HG03025 (cell line): ENCODE results near the gene KDM4B.

Experiments used
- ATAC-seq: cut with Tn5 transposase; IDR thresholded peaks from one replicate; pipeline ENCODE4 v1.9.1; 2021; ENCODE audit warnings: mild to moderate bottlenecking, moderate library complexity; ENCODE audit not compliant: unreplicated experiment, low FRiP score

KDM4B gene

DNA sequence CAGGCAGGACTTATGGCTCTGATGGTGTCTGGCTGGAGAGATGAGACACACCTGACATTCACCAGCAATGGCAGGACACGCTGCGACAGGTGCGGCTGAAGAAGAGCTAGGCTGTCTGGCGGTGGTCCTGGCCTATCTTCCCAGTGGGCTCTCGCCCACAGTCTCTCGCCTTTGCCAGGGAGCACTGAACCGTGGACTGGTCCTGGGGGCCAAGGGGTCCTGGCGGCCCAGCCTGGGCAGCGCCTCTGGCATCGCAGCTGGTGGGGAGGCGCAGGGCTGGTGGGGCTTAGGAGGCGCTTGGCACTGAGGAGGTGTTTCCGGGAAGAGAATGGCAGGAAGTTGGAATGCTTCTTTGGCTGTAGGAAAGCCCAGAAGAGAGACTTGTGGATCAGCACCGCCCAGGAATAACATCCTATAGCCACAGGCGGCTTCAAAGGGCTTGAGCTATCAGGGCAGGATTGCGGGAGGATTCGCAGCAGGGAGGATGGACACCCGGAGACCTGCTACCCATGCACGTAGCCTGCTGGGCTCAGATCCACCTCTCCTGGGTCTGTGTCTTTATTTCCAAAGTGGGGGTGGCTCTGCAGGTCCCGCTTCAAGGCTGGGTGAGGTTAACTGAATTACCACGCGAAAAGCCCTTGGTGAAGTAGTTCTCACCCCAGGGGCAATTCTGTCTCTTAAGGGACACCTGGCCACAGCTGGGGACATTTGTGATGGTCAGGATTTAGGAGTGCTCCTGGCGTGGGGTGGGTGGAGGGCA is 14.6 kb downstream of the KDM4B start:
- no peak for ATAC-seq

DNA sequence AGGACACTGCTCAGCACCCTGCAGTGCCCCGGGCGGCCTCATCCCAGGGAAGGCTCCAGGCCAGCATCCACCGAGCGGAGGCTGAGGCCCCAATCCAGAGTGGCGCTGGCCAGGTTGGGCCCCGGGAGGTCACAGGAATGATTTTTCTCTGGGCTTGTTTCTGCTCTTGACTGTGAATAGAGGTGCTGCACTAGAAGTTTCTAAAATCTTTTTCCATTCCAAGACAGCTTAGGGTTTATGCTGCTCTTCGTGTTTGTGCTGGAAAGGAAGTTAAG is 15.1 kb downstream of the KDM4B start:
- ATAC-seq: no peak

DNA sequence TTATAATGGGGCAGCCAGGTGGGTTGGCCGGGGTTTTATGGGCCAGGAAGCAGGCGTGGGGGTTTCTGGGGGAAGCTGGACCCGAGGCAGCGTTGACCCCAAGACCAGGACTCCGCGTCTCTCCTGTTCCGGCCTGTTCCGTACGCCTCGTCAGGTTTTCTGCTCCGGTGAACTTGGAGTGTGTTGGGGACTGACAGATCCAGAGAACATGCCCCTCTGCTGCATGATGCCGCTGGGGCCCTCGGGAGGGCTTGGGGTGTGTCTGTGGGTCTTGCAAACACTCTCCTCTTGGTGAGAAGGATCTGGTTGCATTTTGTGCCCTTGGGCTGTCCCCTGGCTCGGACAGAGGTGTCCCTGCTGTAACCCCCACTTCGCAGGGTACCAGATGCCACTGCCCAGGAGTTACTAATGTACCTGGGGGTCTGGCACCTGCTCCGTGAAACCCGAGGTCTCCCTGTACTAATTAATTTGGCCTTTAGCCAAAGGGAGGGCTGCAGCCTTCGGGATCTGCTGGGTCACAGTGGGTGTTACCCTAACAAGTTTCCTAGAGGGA is 15.6 kb downstream of the KDM4B start:
- ATAC-seq: no peak

DNA sequence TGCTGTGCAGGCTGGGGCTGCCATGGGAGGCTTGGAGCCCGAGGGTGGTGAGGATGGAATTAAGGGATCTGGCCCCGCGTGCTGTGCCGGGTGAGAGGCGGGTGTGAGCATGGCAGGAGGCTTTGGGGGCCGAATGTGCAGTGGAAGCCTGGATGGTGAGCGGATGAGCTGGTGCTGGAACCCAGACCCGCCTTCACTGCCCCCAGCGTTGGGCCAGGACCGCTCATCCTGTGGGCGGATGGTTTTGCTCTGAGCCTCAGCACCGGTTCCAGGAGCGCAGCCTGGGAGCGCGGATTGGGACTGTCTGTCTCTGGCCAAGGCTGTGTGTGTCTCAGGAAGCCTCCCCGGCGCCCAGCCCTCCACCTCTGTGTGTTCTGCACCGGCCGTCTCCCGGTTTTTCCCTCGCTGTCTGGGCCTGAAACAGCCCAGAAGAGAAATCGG is 16.7 kb downstream of the KDM4B start:
- no peak for ATAC-seq

DNA sequence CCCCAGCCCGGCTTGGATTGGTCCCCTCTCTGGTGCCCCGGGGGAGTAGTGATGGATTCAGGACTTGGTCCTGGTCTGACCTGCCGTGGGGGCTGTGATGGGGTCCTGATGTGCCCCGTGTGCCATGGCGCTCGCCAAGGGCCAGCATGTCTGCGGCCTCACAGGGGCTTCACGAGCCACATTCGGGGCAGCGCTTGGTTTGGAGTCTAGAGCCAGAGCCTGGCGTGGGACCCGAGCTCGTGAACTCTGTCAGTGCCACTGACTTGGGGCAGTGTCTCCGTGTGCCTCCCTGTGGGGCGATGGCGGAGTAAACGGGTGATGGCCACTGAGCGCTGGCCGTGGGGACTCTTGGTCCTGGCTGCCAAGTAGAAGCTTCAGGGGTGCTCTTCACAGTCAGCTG is 17.1 kb downstream of the KDM4B start:
- ATAC-seq: no peak

DNA sequence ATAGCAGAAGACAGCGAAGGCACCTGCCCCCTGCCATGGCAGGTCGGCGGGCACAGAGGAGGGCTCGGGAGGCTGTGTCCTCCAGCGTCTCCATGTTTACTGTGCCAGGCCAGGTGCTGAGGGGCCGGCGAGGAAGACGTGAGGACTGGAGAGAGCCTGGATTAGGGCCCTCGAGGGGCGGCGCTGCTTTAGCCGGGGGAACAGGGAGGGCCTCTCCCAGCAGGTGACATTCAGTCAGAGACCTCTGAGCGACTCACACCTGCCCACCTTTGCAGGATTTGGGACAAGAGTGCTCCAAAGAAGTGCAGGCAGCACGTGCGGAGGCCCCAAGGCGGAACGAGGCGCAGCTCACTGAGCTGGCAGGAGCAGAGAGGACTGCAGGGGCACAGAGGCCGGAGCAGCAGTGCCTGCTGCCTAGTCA is 17.6 kb downstream of the KDM4B start:
- no peak for ATAC-seq

DNA sequence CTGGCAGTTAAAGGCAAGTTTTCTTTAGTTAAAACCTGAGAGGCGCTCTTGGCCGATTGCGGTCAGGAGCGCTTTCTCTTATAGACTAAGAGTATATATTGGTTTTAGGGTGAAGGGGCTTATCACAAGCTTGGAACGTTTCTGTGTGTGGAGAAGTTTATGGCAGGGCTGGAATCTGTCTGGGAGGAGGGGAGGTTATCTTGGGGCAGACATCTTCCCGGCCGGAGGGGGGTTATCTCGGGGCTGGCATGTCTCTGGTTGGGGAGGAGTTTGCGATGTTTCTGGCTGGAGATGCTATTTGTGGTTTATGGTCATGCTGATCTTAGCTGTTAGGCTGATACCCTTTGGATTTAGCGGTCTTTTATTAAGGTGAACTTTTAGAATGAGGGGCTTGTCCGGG is 18.3 kb downstream of the KDM4B start:
- no peak for ATAC-seq

DNA sequence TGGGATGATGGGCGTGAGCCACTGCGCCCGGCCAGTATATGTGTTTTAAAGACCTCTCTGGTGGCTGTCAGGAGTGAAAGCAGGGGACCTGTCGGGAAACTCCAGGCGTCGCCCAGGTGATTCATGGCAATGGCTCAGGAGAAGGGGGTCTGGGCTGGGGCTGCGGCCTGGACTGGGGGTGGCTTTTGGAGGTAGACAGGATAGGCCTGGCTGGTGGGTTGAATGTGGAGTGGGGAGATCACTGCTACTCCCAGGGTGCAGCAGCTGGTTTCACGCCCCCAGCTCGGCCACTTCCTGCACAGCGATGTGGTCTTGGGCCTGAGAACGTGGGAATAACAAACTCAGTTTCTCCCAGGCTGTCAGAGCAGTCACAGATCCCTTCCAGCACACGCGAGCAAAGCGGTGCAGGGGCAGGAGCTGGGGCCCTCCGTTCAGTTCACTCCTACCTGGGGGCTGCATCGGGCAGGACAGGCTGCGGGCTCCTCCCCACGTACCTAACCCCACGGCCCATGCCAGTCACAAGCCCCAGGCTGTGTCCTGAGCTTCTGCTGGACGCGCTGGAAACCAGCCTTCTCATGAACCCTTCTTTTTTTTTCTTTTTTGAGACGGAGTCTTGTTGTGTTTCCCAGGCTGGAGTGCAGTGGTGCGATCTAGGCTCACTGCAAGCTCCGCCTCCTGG is 18.9 kb downstream of the KDM4B start:
- ATAC-seq: no peak

DNA sequence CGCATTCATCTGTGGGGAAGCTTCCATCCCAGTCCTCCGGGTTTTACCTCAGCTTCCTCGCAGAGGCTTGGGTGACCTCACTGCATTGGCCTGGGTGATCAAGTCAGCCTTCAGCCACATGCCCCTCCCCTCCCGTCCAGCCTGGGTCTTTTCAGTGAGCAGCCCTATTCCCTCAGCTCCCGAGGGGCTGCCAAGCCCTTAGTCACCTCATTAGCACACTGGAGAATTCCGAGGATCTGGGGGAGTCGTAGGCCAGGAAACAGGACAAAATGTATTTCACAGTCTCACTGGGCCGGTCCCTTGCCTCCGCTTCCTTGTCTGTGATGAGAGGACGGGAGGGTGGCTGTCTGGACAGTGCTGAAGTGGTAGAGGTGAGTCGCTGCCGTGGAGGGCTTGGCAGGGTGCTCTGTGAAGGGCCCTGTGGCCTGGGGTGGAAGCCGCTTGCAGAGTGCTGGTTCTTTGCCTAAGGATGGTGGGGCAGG is 19.9 kb downstream of the KDM4B start:
- ATAC-seq: no peak

DNA sequence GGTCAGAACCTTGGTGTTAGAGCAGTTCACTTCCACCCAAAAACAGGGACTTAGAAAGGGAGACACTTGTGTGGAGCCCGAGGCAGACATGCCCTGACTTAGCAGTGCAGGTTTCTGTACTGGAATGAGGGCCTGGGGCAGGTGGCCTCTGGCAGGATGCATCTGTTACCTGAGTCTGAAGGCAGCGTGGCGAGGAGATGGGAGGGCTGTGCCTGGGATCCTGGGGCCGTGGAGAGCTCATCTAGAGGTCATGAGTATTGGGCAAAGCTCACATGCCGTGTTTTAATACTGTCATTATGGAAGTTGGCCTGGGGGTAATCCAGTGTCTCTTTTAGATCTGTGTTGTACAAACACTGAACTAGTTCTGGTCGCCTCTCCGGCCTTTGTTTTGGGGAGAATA is 21.4 kb downstream of the KDM4B start:
- ATAC-seq: no peak

DNA sequence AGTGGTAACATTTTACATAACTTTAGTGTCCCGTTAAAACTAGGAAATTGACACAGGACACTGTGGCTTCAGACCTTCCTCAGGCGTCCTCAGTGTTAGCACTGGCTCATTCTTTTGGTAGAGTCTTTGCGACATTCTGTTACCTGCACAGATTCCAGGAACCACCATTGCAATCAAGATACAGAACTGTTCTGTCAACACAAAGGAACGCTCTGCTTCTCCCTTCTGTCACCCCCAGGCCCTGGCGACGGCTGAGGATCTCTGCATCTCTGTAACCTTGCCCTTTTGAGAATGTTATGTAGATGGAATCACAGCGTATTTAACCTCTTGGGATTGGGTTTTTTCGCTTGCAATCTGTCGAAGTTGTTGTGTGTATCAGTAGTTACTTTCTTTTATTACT is 22.6 kb downstream of the KDM4B start:
- no peak for ATAC-seq

DNA sequence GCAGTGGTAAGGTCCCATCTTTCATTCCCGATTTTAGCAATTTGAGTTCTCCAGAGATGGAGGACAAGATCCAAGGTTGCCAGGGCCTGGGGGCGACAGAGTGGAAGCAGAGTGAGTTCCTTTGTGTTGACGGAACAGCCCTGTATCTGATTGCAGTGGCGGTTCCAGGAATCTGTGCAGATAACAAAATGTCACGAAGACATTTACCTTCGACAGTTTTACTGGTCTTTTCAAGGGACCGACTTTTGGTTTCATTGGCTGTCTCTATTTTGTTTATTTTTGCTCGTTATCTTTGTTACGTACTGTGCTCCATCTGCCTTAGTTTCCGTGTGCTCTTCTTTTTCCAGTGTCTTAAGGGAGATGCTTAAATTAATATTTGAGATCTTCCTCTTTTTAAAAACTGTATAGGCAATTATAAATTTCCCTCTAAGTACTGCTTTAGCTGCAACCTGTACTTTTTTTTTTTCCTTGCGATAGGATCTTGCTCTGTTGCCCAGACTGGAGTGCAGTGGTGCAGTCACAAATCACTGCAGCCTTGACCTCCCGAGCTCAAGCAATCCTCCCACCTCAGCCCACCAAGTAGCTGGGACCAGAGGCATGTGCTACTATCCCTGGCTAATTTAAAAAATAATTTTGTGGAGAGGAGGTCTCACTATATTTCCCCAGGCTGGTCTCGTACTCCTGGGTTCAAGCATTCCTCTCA is 23.2 kb downstream of the KDM4B start:
- ATAC-seq: no peak

DNA sequence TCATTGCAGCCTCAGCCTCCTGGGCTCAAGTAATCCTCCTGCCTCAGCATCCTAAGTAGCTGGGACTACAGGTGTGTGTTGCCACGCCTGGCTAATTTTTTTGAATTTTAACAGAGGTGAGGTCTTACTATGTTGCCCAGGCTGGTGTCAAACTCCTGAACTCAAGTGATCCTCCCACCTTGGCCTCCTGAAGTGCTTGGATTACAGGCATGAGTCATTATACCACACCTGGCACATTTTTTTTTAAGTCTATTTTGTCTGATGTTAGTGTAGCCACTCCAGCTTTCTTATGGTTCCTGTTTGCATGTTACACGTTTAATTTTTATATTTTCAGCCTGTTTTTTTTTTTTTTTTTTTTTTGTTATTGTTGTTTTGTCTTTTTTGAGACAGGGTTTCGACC is 24.8 kb downstream of the KDM4B start:
- ATAC-seq: no peak

DNA sequence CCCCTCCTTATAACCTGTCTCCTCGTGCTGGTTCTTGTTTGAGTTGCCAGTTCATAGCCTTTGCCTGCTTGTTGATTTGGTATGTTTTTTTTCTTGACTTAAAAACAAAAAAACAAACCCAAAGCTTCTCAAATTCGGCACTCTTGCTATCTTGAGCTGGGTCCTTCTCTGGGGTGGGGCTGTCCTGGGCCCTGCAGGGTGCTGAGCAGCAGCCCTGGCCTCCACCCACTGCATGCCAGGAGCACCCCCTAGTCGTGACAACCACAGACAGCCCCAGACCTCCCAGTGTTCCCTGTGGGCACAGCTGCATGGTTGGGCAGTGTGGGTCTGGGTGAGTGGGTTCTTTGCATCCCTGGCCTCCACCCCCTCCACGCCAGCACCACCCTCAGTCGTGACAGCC is 27.8 kb downstream of the KDM4B start:
- ATAC-seq: no peak

DNA sequence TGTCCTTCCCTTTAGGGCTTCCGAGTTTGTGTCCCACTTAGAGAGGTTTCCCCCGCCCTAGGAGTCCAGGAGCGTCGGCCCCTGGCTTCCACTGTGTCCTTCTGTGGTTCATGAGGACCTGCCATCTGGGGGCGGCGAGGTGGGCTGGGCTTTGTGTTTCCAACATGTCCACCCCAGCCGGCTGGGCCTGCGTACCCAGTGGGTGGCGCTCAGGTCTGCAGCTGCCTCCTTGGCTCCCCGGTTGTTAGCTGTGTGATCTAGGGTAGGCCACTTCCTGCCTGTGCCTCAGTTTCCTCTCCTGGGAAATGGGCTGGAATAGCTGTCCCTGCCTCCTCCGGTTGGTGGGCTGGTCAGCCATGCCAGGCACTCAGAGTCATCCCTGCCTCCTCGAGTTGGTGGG is 28.4 kb downstream of the KDM4B start:
- no peak for ATAC-seq

DNA sequence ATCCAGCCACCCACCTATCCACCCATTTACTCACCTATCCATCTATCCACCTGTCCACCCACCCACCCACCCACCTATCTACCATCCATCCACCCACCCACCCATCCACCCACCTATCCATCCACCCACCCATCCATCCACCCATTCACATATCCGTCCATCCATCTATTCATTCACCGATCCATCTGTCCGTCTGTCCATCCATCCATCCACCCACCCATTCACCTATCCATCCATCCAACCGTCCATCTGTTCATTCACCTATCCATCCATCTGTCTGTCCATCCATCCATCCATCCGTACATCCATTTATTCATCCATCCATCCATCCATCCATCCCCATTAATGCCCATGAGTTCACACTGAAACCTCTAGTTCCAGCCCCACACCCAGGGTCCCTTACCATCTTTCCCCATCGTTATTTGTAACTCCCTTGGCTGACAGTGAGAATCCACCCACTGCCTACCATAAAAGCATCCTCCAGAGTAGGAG is 31.3 kb downstream of the KDM4B start:
- no peak for ATAC-seq

DNA sequence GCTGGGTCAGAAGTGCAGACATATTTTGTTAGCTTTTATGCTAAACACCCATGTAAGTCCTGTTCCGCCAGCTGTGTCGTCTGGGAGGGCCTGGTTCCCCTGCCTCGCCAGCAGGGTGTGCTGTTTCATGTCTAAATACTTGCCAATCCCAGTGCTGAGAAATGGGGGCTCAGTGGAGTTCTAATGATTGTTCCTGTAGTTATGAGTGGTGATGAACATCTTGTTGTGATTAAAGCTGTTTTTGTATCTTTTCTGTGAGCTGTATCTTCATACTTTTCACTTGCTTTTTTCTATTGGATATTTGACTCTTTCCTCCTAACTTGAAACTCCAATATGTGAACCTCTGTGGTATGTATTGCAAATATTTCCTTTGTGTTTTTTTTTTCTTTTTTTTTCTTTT is 32.7 kb downstream of the KDM4B start:
- no peak for ATAC-seq

DNA sequence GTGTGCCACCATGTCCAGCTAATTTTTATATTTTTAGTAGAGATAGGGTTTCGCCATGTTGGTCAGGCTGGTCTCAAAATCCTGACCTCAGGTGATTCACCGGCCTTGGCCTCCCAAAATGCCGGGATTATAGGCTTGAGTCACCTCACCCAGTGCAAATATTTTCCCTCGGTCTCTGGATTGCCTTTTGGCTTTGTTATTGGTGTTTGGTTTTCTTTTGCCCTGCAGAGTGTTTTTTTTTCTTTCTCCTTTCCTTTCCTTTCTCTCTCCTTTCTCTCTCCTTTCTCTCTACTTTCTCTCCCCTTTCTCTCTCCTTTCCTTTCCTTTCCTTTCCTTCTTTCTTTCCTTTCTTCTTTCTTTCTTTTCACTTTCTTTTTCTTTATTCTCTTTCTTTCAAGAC is 33.2 kb downstream of the KDM4B start:
- ATAC-seq: no peak

DNA sequence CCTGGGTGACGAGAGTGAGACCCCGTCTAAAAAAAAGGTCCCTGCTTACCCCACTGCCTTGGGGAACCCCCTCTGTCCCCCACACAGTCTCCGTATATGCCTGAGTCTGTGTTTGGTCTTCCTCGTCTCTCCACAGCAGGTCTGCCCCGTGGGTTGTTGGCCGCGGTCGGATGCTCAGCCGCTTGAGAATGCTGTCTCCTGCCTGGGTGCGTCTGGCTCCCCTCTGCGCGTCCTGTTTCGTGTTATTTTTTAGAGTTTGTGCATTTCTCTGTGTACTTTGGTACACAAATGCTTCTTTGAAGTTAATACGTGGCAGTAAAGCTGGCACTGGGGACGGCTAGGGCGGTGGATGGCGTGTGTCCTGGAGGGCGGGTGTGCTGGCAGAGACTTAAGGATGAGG is 34.9 kb downstream of the KDM4B start:
- ATAC-seq: no peak

DNA sequence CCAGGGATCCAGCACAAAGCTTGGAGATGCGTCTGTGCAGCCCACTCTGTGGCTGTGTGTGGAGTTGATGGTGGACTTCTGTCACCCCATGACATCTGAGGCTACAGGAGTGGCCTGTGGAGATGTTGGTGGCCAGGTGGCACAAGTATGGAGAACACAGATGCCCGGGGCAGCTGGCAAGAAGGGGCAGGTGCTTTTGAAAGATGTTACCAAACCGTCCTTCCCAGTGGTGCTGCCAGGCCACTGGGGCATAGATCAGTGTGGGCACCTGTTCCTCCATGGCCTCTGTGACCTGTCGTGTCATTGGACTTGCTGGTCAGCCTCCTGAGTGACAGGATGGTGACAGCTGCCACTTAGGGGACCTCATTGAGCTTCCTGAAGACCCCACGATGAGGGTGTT is 36.2 kb downstream of the KDM4B start:
- no peak for ATAC-seq

DNA sequence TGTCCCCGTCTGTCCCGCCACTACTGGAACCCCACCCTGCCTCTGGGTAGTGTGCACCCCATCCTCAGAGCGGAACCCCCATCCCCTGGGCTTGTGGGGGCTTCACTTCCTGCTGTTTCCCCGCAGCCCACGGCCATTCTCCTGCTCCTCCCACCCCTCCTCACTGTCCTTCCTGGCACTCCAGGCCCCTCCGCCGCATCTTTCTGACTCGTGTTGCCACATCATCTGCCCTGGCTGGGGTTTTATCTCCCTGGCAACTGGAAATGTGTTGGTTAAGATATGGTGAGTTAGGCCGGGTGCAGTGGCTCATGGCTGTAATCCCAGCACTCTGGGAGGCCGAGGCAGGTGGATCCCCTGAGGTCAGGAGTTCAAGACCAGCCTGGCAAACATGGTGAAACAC is 37.3 kb downstream of the KDM4B start:
- no peak for ATAC-seq
